MG63 (cell line): ENCODE measurements around the gene FKBP3. TPM values are rescaled to one million over a fixed set of nuclear protein-coding genes. Genes with fewer than 3 reads are reported as not detected.
"Not testable (repeated sequence)": the region's sequence is repeated elsewhere in the genome, so short reads cannot be mapped to it uniquely, and the experiment has no call there.

Experiments used
- DNase-seq: peaks from one replicate; pipeline ENCODE4 v3.0.0-alpha.2; 2020
- H3K27me3 ChIP-seq: fragments of 250-450 bp; sonication (Bioruptor Pico); 2 replicates; pipeline ENCODE4 v1.5.1; 2020; ENCODE audit warnings: mild to moderate bottlenecking, moderate library complexity
- H3K36me3 ChIP-seq: fragments of 250-450 bp; sonication (Bioruptor Pico); 2 replicates; pipeline ENCODE4 v1.5.1; 2020; ENCODE audit warnings: mild to moderate bottlenecking, moderate library complexity
- H3K4me3 ChIP-seq: fragments of 250-450 bp; sonication (Bioruptor Pico); 2 replicates; pipeline ENCODE4 v1.5.1; 2020; ENCODE audit warnings: mild to moderate bottlenecking, moderate library complexity
- H3K9me3 ChIP-seq: fragments of 250-450 bp; sonication (Bioruptor Pico); 2 replicates; pipeline ENCODE4 v1.5.1; 2020; ENCODE audit warnings: mild to moderate bottlenecking, moderate library complexity
- total RNA-seq: library from RNA; depleted of rRNA; stranded (reverse); fragments of >200 nt; shearing (Covaris generic); gene quantifications from 2 replicates; pipeline ENCODE4 v1.2.3, GENCODE V29; 2014; ENCODE audit warnings: low replicate concordance; rRNA removed

The FKBP3 gene
- total RNA-seq, 1 experiment from 2014 or later, result 22.4 TPM

DNA sequence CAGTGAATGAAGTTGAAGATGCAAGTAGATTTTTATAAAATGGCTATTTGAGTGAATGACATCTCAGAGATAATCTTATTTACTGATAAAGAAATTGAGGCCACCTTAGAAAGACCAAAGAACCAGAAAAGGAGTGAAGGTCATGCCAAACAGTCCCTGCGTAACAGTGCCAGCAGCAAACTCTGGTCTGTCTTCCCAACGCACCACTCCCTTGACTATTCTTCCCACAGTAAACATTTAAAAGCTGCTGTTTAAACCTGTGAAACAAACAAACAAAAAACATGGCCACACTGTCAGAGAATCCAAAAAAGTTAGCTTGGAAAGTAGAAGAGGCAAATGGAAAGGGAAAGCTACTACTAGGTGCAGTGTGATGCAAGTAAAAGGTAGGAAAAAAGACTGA lies 51.9 kb downstream of the FKBP3 start:
- no peaks in the 10 kb centered on the region for H3K36me3 ChIP-seq

DNA sequence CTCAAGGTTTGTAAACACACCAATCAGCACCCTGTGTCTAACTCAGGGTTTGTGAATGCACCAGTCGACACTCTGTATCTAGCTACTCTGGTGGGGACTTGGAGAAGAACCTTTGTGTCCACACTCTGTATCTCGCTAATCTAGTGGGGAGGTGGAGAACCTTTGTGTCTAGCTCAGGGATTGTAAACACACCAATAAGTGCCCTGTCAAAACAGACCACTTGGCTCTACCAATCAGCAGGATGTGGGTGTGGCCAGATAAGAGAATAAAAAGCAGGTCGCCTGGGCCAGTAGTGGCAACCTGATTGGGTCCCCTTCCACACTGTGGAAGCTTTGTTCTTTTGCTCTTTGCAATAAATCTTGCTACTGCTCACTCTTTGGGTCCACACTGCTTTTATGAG lies 53.2 kb downstream of the FKBP3 start:
- H3K9me3 ChIP-seq, H3K36me3 ChIP-seq, DNase-seq, H3K4me3 ChIP-seq, H3K27me3 ChIP-seq: not testable (repeated sequence)

More for the DNA sequence above, 51.9 kb downstream of the FKBP3 start:
- Histone ChIP-seq H3K27me3 (no peaks in the 10 kb centered on the region), H3K4me3 (no peak overlapping the region), H3K9me3 (no peaks in the 10 kb centered on the region)
- DNase-seq, result no peak

DNA sequence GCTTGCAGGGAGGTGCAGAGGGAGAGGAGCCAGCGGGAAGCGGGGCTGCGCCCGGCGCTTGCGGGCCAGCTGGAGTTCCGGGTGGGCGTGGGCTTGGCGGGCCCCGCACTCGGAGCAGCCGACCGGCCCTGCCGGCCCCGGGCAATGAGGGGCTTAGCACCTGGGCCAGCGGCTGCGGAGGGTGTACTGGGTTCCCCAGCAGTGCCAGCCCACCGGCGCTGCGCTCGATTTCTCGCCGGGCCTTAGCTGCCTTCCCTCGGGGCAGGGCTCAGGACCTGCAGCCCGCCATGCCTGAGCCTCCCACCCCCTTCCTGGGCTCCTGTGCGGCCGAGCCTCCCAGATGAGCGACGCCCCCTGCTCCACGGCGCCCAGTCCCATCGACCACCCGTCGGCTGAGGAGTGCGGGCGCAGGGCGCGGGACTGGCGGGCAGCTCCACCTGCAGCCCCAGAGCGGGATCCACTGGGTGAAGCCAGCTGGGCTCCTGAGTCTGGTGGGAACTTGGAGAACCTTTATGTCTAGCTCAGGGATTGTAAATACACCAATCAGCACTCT lies 53.8 kb downstream of the FKBP3 start:
- H3K36me3 ChIP-seq, DNase-seq, H3K9me3 ChIP-seq, H3K4me3 ChIP-seq, H3K27me3 ChIP-seq: not testable (repeated sequence)

DNA sequence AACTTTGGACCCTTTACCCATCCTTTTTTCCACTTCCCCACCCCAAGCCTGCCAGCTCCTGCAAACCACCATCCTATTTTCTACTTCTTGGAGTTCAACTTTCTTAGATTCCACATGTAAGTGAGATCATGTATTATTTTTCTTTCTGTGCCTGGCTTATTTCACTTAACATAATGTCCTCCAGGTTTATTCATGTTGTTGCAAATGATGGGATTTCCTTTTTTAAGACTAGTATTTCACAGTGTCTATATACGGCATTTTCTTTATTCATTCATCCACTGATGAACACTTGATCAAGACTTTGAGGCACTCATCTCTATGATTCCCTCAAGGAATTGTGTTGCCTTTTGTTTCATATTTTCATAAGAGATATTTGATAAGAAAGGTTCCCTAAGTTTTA lies 56.0 kb downstream of the FKBP3 start:
- no peak for DNase-seq
- Histone ChIP-seq H3K4me3 (no peak overlapping the region), H3K36me3 (no peaks in the 10 kb centered on the region), H3K9me3 (no peaks in the 10 kb centered on the region), H3K27me3 (no peaks in the 10 kb centered on the region)

DNA sequence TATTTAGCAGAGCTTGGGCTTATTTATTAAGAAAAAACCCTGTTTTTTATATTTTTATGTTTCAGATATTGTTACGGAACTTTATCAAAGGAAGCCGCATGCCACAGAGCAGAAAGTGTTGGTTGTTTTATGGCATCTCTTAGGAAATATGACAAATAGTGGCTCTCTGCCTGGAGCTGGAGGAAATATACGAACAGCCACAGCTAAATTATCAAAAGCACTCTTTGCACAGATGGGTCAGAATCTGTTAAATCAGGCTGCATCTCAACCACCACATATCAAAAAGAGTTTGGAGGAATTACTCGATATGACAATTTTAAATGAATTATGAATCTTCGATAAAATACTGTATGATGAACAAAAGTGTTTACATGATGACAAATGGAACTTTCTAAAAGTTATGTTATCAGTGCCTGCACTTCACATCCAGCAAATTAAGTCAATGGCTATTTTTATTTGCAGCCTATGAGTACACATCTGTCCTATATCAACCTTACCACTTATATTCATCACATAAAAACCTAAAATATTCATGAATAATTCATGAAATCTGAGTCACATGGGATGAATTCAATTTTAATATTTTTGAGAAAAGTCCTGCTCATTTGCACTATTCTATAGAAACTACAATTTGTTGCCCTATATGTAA lies 60.9 kb downstream of the FKBP3 start:
- Histone ChIP-seq H3K9me3 (no peaks in the 10 kb centered on the region), H3K27me3 (no peaks in the 10 kb centered on the region), H3K36me3 (no peaks in the 10 kb centered on the region), H3K4me3 (no peak overlapping the region)
- DNase-seq, result no peak

DNA sequence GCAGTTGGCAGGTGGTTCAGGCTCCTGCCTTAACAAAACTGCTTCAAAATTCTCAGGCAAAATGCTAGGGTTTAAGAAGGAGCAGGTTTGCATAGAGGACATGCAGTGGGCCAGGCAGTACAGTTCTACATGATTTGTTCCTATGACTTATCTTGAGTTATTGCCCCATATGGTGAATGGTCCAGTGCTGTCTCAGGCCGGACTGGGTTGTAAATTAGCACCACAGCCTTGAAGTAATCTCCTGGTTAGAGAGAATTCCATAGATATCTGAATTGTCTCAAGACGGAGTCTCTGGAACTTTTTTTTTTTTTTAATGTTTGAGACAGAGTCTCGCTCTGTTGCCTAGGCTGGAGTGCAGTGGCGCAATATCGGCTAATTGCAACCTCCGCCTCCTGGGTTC lies 62.2 kb downstream of the FKBP3 start:
- Histone ChIP-seq H3K4me3 (no peak overlapping the region), H3K27me3 (no peaks in the 10 kb centered on the region), H3K9me3 (no peaks in the 10 kb centered on the region), H3K36me3 (no peaks in the 10 kb centered on the region)
- no peak for DNase-seq

DNA sequence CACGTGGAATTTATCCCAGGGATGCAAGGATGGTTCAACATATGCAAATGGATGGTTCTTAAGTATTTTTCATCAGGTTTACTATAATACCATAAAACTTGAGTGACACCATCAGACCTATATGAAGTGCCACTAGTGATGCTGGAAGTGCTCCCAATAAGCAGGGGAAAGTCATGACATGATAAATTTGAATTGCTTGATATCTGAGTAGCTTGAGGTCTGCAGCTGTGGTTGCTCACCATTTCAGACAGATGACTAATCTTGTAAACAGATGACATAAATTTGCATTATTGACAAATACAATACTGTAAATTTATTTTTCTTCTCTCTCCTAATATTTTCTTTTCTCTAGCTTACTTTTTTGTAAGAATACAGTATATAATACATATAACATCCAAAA lies 64.1 kb downstream of the FKBP3 start:
- no peak for DNase-seq
- no peaks in the 10 kb centered on the region for H3K9me3 ChIP-seq
- no peak overlapping the region for H3K4me3 ChIP-seq
- no peaks in the 10 kb centered on the region for H3K36me3 ChIP-seq
- H3K27me3 ChIP-seq, result no peaks in the 10 kb centered on the region

DNA sequence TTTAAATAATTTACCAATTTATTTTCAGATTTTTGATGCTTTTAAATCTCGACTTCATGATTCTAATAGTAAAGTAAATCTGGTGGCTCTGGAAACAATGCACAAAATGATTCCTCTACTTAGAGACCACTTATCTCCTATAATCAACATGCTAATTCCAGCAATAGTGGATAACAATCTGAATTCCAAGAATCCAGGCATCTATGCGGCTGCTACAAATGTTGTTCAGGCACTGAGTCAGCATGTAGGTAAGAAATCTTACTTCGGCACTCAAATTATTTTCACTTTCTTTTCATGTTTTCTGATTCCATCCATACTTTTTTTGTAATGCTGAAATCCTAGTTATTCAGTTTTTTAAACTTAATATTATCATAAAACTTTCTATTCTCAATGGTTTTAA lies 65.9 kb downstream of the FKBP3 start:
- no peaks in the 10 kb centered on the region for H3K36me3 ChIP-seq
- H3K9me3 ChIP-seq, result no peaks in the 10 kb centered on the region
- H3K27me3 ChIP-seq, result no peaks in the 10 kb centered on the region
- DNase-seq, result no peak
- no peak overlapping the region for H3K4me3 ChIP-seq

DNA sequence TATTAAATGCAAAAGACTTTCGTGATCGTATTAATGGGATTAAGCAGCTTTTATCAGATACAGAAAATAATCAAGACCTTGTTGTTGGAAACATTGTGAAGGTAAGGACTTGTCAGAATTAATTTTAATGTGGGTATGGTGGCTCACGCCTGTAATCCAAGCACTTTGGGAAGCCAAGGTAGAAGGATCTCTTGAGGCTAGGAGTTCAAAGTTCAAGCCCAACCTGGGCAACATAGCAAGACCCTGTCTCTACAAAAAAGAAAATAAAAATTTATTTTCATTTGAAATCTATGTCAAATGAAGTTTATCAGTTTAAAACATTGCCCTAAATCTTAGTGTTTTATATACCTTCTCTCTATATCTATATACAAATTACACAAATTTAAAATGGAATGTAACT lies 67.6 kb downstream of the FKBP3 start:
- Histone ChIP-seq H3K9me3 (no peaks in the 10 kb centered on the region), H3K4me3 (no peak overlapping the region), H3K27me3 (no peaks in the 10 kb centered on the region), H3K36me3 (no peaks in the 10 kb centered on the region)
- DNase-seq, result no peak

DNA sequence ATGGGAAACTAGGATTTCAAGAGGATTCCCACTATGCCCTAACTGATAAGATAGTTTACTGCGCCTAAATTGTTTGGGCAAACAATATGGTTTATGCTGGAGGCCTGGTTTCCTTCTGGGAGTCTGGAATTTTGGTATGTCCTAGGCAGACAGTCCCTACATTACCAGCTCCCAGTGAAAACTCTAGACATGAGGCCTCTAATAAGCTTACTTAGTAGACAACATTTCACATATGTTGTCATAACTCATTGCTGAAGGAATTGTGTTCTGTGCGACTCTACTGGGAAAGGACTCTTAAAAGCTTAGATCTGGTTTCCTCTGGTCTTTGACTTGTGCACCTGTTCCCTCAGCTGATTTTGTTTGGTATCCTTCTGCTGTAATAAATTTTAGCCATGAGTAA lies 68.3 kb downstream of the FKBP3 start:
- Histone ChIP-seq H3K9me3 (no peaks in the 10 kb centered on the region), H3K4me3 (no peak overlapping the region), H3K36me3 (no peaks in the 10 kb centered on the region), H3K27me3 (no peaks in the 10 kb centered on the region)
- DNase-seq, result no peak

Other genes starting within 250 kb of the FKBP3 start
- gene KLHL28, start 172.5 kb downstream of the FKBP3 start, total RNA-seq, result 0.53 and 1.4 TPM in 2 replicates
- 1.2 and 3.4 TPM in 2 replicates for gene TOGARAM1, start 172.3 kb downstream of the FKBP3 start, total RNA-seq
- 9.3 and 29.0 TPM in 2 replicates for gene PRPF39, start 50.4 kb downstream of the FKBP3 start, total RNA-seq
- gene FANCM, start 1.4 kb upstream of the FKBP3 start, total RNA-seq, result 2.2 and 6.1 TPM in 2 replicates
- 14.3 and 14.6 TPM in 2 replicates for gene MIS18BP1, start 118.7 kb upstream of the FKBP3 start, total RNA-seq